PFSK-1 (cell line): ENCODE results near the gene GNAI1.

Experiments
- REST ChIP-seq, 2 experiments: IDR thresholded peaks; 2 replicates each; pipeline versions ENCODE4 v1.6.1 to v1.8.0; 2011 to 2012; ENCODE audit warnings: low read depth in 2 of 2, low read length in 2 of 2, control low read depth in 1 of 2, inconsistent platforms in 1 of 2, mild to moderate bottlenecking in 1 of 2, moderate library complexity in 1 of 2; ENCODE audit not compliant: insufficient read depth in 1 of 2
- SIN3A ChIP-seq: IDR thresholded peaks from 2 replicates; pipeline ENCODE4 v1.6.1; 2012; ENCODE audit warnings: mild to moderate bottlenecking, low read length, moderate library complexity, borderline replicate concordance; ENCODE audit not compliant: insufficient read depth
- TAF1 ChIP-seq: IDR thresholded peaks from 2 replicates; pipeline ENCODE4 v1.6.1; 2012; ENCODE audit warnings: low read length, control low read depth, borderline replicate concordance; ENCODE audit not compliant: insufficient read depth

GRCh38 chr7:80131675-80132435 is 2.8 kb upstream of the GNAI1 start:
- TF ChIP-seq REST (IDR thresholded peaks at IDR 0.05; ENCODE audit: insufficient read depth in 1 of 2, low read depth in 2 of 2, low read length in 2 of 2) (no peak), TAF1 (no peak), SIN3A (no peak)
